Measurements from ENCODE around the gene EBLN2.

EBLN2 gene

DNA sequence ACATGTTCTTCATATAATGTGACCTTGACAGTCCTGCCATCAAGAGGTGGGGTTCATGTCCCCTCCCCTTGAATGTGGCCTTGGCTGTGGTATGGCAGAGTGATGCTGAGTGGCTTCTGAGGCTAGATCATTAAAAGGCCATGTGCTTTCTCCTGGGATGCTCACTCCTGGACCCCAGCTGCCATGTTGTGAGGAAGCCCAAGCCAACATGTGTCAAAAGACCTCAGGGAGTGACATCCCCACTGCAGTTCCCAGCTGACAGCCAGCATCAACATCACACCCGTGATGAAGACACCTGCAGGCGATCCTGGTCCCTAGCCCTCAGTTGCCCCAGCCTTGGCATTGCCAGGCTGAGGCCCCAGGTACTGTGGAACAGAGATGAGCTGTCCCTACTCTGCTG lies 36.6 kb downstream of the EBLN2 start:
- no peak for DNase-seq (ENCODE audit: low spot score)
- CTCF ChIA-PET: no interaction called here
- no peak overlapping the region for H3K27ac ChIP-seq
- TF ChIP-seq, protein P1, sequence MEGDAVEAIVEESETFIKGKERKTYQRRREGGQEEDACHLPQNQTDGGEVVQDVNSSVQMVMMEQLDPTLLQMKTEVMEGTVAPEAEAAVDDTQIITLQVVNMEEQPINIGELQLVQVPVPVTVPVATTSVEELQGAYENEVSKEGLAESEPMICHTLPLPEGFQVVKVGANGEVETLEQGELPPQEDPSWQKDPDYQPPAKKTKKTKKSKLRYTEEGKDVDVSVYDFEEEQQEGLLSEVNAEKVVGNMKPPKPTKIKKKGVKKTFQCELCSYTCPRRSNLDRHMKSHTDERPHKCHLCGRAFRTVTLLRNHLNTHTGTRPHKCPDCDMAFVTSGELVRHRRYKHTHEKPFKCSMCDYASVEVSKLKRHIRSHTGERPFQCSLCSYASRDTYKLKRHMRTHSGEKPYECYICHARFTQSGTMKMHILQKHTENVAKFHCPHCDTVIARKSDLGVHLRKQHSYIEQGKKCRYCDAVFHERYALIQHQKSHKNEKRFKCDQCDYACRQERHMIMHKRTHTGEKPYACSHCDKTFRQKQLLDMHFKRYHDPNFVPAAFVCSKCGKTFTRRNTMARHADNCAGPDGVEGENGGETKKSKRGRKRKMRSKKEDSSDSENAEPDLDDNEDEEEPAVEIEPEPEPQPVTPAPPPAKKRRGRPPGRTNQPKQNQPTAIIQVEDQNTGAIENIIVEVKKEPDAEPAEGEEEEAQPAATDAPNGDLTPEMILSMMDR (conservative IDR thresholded peaks at IDR 0.05; ENCODE audit: low read depth): no peak
- POLR2A ChIA-PET (ENCODE audit: low non-redundant PET): no interaction called here

DNA sequence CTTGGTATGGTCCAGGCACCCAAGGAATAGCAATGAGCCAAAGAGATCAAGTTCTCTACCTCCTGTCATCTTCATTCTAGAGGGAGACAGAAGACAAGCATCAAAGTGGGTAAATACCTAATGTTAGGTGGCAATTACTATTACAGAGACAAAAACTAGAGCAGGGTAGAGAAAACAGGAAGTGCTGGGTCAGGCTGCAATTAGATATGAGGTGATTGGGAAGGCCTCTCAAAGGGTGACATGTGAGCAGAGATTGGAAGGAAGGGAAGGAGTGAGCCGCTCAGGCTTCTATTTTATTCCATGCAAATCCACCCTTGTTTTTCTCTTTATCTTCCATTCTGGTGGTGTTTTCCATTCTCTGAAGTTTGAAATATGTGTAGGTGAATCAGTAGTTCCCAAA lies 37.4 kb downstream of the EBLN2 start:
- TF ChIP-seq, protein P1 (conservative IDR thresholded peaks at IDR 0.05; ENCODE audit: low read depth): no peak
- no peak overlapping the region for H3K27ac ChIP-seq
- POLR2A ChIA-PET (ENCODE audit: low non-redundant PET): no interaction called here
- DNase-seq (ENCODE audit: low spot score): no peak
- CTCF ChIA-PET: no interaction called here

DNA sequence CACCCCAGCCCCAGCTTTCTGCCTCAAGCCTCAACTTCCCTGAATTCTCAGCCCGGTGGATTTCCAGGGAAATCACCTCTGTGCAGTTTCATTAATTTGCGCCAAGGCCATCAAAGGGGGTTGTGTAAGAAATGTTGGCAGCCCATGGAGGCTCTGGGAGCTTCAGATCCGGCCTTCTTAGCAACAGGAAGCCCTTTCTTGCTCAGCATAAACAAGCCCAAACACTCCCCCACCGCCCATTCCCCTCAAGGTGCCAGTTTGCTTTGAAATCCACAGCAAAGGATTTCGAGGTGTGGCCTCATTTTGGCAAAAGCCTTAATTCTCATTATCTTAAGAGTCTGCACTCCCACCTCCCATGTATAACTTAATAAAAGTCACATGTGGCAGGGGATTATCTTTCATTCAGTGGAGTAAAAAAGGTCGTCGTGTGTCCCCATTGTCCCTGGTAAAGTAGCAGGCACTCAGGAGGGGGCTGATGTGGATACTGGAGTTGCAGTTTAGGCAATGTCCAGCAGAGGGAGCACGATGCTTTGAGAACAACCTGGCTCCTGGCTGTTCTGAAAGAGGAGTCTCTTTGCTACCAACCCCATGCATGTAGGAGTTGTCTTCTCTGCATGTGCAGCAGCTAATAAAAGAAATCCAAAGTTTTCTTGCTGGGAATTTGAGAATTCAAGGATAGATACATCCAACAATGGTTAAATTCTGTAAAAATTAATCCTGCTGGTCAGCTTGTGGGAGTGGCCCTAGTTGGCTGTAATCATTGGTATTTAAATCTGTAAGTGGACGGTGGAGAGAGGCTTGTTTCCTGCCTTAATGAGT lies 39.5 kb downstream of the EBLN2 start:
- peak; percentile 73 for DNase-seq (ENCODE audit: low spot score)
- TF ChIP-seq, protein P1 (conservative IDR thresholded peaks at IDR 0.05; ENCODE audit: low read depth): peak; percentile 93
- H3K27ac ChIP-seq: no peak overlapping the region
- ChIA-PET POLR2A (ENCODE audit: low non-redundant PET) (no interaction called here), CTCF (interaction anchor here (1.0 to 1.7 kb wide), 3 partner anchors 211 to 401 kb away, joined by 3 to 9 read pairs (median 4); no protein-coding TSS in a partner anchor)

DNA sequence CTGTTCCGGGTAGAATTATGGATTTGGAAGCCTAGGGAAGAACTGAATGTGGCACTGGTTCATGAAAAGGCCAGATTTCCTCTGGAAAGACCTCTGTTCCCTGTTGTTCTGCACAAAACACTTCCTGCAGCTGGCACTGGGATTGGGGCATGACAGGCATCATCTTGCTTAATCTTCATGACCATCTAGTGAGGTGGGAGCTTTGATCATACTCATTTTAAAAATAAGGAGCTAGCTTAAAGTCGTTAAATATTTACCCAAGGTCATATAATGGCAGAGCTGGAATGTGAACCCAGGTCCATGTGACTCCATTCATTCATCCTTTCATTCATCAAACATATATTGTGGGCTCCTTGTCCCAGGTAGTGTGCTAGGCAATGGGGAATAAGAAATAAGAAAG lies 40.4 kb downstream of the EBLN2 start:
- ChIA-PET POLR2A (ENCODE audit: low non-redundant PET) (no interaction called here), CTCF (interaction anchor here (0.6 to 1.1 kb wide), 4 partner anchors 181 to 400 kb away, joined by 3 to 4 read pairs (median 3); no protein-coding TSS in a partner anchor)
- TF ChIP-seq, protein P1 (conservative IDR thresholded peaks at IDR 0.05; ENCODE audit: low read depth): no peak
- DNase-seq (ENCODE audit: low spot score): no peak
- H3K27ac ChIP-seq: no peak overlapping the region

DNA sequence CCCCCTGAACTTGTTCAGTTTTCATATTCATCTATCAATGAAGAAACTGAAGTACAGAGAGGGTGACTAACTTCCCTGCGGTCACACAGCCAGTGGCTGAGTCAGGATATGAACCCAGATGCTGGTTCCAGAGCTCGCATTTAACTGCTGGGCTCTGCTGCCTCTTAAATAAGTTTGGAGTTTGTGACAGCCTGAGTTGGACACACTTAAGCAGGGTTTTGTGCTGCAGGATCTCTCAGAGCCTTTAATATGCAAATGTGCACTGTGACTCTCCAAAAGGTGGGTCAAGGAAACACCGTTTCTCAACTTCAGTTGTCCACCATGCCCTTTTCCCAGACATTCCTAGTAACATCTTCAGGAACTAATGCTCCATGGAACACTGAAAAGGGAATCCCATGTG lies 45.8 kb downstream of the EBLN2 start:
- ChIA-PET POLR2A (ENCODE audit: low non-redundant PET) (no interaction called here), CTCF (no interaction called here)
- TF ChIP-seq, protein P1 (conservative IDR thresholded peaks at IDR 0.05; ENCODE audit: low read depth): no peak
- DNase-seq (ENCODE audit: low spot score): no peak
- no peak overlapping the region for H3K27ac ChIP-seq

DNA sequence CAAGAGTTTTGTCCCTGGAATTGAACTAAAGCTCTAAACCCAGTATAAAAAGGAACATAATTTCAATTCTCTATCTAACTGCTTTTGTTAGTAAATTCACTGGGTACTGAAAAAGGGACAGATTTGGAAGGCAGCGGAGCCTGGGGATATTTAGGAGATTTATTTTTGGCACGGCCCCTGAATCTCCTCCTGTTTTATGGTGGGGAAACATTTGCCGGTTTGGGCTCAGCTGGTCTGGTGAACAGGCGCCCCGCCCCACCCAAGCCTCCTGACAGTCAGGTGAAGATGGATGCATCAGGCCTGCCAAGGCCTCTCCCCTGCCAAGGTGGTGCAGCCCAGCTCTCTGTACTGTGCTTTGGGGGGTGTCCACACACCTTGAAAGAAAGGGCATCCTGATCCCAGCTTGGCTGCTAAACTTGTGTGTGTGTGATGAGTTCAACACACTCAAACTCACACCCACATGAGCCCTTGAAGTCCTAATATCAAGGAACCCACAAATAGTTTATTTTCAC lies 46.3 kb downstream of the EBLN2 start:
- DNase-seq (ENCODE audit: low spot score): no peak
- ChIA-PET CTCF (no interaction called here), POLR2A (ENCODE audit: low non-redundant PET) (no interaction called here)
- no peak overlapping the region for H3K27ac ChIP-seq
- TF ChIP-seq, protein P1 (conservative IDR thresholded peaks at IDR 0.05; ENCODE audit: low read depth): no peak

Data from RWPE1 (cell line).